HG02981 (cell line): ENCODE results near the gene ITK.

Source experiments
- ATAC-seq: cut with Tn5 transposase; IDR thresholded peaks from one replicate; pipeline ENCODE4 v1.9.1; 2021; ENCODE audit warnings: mild to moderate bottlenecking, moderate library complexity; ENCODE audit not compliant: unreplicated experiment

The ITK gene

GRCh38 chr5:157180374-157181264, at the start of gene ITK:
ITK (plus strand) TSS chr5:157180840; CDS start chr5:157180978, 138 bp downstream.
- no peak for ATAC-seq

DNA sequence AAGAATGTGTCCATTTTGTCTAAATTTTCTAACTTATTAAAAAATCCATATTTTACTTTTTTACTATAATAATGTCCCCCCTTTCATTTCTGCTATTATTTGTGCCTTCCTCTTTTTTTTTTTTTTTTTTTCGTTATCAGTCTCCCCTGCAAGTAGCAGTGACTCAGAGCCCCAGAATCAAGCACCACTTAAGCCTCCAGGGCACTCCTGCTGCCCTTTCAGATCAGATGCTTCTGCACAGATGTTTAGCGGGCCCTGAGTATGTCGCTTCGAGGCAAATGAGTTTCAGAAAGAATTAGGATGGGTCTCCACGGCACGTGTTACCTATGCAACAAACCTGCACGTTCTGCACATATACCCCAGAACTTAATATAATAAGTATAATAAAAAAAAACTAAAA, 49.7 kb upstream of the ITK start:
- no peak for ATAC-seq

DNA sequence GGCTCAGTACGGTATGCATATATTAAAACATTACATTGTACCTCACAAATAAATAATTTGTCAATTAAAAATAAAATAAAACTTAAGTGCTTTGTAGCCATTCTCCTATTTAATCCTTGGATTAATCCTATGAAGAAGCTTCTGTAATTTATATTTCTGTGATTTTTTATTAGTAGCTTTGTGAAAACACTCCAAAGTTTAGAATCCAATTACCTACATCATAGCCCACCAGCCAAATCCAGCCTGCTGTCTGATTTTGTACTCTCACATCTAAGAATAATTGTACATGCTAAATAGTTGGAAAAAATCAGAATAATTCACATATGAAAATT, 48.4 kb upstream of the ITK start:
- no peak for ATAC-seq

- no peak for ATAC-seq
Measured at GRCh38 chr5:157137691-157138090, 42.9 kb upstream of the ITK start.

GRCh38 chr5:157142317-157143126, 38.1 kb upstream of the ITK start, which contains the start of gene MED7:
MED7 (minus strand) TSS chr5:157142865; CDS start chr5:157139431, 3,434 bp downstream.
- ATAC-seq = peak; percentile 100

- ATAC-seq = peak; percentile 34
Measured at GRCh38 chr5:157143127-157143971, 37.3 kb upstream of the ITK start.

DNA sequence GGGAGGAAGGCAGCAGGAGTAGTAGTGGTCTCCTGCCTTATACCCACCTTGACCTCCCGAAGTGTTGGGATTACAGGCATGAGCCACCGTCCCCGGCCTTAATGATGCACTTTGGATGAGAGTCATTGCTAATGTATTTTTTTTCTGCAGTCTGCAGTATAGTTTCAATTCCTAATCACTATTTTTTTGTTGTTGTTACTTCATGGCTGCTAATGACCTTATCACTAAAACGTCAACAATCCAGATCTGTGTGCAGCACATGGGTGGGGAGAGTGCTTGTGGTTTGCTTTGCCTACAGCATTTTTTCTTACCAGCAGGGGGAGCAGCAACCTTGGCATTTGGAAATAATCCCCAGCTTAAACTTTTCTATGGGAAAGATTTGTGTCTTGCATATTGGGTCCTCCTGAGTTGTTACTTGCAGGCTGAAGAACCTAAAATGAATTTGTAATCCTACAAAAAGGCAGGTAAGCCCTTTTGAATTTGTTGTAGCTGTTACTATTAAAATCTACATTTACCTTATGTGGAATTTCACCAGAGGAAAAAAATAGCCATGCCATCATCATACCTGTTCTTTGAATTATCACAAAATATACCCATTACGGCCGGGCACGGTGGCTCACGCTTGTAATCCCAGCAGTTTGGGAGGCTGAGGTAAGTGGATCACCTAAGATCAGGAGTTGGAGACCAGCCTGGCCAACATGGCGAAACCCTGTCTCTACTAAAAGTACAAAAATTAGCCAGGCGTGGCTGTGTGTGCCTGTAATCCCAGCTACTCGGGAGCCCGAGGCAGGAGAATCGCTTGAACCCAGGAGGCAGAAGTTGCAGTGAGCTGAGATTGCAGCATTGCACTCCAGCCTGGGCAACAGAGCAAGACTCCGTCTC, 31.7 kb upstream of the ITK start:
- peak; percentile 73 for ATAC-seq

DNA sequence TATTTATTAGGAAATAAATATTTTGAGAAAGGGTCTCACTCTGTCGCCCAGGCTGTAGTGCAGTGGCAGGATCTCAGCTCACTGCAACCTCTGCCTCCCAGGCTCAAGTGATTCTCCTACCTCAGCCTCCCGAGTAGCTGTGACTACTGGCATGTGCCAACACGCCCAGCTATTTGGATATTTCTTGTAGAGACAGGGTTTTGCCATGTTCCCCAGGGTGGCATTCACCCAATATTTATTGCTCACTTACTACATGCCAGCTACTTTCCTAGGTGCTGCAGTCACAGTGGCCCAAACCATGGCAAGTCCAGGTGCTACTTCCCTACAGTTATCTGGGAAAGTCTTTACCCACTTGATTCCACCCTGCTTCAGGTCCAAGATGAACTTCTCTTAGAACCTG, 29.6 kb upstream of the ITK start:
- no peak for ATAC-seq

- ATAC-seq = no peak
Measured at GRCh38 chr5:157155297-157155696, 25.3 kb upstream of the ITK start.

DNA sequence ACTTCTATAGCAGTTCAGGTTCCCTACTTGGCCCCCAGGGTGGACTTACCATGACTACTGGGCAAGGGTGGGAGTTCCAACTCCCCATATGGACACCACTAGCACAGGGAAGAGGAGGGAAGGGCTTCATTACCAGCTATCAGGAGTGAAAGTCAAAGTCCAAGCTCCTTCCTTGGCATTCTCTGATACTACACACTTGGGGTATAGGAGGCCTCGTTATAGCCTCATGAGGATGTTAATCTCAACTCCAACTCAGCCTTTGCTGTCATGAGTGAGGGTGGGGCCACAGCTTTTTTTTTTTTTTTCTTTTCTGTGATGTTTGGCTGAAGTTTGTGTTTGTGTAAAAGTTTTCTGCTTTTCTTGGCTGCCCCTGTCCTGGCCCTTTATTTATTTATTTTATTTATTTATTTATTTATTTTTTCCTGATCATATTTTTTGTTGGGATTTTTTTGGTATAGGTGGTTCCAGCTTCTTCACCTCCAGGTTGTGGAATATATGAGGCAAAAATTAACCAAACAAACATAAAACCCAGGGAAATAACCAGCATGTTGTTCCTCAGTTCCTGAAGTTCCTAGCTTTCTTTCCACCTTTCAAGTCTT, 23.2 kb upstream of the ITK start:
- ATAC-seq = no peak

DNA sequence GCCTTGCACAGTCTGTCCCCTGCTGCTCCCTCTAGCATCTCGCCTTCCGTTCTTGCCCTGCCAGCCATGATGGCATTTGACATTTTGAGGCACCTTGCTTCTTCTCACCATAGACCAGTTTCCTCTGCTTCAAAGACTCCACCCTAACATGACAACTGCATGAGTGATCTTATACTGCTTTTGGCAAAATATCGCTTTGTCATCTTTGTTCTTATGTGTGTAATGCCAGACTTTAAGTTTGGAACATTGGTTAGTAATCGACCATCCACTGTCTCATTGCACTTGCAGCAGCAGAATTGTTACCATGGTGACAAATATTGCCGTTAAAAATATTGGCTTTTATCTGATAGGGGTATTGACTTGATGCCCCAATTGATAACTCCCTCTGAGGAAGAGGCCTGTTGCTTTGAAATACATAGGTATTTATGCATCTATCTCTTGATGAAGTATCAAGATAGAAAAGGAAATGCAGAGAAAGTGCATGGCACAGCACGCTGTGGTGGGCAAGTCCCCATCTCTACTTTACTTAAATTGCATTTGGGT, 21.4 kb upstream of the ITK start:
- ATAC-seq = no peak

- no peak for ATAC-seq
Measured at GRCh38 chr5:157160001-157160400, 20.6 kb upstream of the ITK start.

DNA sequence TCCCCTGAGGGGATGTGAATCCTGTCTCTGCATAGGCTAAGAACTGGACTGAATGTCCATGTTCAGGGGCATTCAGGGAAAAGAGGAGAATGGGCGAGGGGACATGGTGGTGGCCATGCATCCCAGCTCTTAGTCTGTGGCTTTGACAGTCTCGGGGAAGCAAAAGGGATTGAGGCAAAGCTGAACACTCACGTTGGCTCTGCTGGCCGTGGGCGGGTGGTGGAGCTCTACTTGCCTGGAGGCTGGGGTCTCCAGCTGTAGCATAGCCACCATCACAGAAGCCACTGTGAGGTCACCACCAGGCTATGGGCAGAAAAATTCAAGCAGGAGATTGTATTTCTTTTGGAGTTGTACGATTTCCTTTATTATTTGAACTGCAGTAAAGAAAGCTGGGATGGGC, 18.6 kb upstream of the ITK start:
- ATAC-seq = no peak

- no peak for ATAC-seq
Measured at GRCh38 chr5:157162919-157163510, 17.6 kb upstream of the ITK start.

DNA sequence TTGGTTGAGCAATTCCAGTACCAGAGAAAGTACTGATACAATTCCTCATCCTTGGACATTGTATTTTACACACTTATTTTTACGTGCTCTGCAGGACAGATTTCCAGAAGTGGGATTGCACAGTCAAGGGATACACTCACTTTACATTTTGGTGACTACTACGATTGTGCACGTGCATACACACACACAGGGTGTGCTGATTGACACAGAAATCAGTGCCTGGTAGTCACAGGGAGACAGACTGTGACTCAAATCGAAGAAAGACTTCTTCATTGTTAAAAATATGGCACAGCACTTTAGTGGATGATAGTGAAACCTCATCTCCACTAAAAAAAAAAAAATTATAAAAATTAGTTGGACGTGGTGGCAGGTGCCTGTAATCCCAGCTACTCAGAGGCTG, 16.1 kb upstream of the ITK start:
- no peak for ATAC-seq

- no peak for ATAC-seq
Measured at GRCh38 chr5:157165261-157165660, 15.4 kb upstream of the ITK start.

DNA sequence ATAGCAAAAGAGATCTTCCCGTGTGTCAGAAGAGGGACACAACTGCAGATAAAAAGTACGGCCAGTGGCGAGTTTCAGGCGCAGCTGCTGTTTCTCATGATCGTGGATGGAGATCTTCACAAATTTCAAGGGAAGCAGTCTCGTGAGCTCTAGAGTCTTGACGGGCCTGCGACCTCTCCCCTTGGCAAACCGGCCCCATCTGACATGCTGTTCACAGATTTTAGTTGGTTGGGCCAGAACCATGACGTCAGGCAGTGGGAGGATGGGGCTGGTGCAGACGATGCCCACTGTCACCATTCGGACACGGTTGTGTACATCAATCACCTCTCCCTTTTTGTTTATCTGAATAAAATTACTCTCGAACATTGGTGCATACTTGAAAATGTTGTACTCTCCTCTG, 15.0 kb upstream of the ITK start:
- no peak for ATAC-seq

DNA sequence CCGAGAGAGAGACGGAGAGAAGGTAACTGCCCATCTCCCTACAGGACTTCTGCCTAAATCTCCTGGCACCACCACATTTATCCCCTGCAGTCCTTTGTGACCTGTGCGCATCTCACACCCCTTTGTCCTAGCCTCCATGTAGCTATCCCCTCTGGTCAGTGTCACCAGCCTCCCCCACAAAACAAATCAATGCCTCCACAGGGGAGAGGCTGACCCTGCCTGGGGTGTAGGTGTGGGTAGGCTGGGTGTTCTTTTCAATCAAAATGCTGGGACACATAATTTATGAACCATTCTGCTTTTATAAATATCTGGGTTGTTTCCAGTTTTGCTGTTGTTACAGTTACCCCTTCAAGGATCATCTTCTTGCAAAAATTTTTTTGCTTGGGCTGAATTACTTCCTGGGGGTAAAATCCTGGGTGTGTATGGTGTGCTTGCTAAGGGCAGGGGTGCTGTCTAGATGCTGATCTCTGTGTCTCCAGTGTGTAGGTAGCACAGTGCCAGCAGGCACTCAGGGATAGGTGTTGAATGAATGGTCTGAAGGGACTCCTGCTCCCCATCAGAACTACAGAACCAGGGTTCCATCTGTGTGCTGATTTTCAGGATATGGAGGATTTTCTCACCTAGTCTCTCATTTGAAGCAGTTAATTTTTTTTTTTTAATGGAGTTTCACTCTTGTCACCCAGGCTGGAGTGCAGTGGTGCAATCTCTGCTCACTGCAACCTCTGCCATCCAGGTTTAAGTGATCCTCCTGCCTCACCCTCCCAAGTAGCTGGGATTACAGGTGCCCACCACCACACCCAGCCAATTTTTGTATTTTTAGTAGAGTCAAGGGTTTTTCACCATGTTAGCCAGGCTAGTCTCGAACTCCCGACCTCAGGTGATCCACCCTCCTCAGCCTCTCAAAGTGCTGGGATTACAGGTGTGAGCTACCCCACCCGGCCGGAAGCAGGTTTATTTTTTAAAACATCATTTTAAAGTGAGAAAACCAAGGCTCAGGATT, 14.1 kb upstream of the ITK start, which contains the start of gene GARIN3:
Gene GARIN3 (minus strand): TSS at position 51 of the 1,000 bp plus-strand sequence. CDS start 96 bp downstream, outside the sequence.
- ATAC-seq = no peak
